Bronchial epithelial cell (primary cell): Measurements from ENCODE around the gene GYPC. TPM values are rescaled to one million over a fixed set of nuclear protein-coding genes. Genes with fewer than 3 reads are reported as not detected.

Experiments used
- DNase-seq: peaks from one replicate; pipeline ENCODE4 v3.0.0-alpha.2; 2010; ENCODE audit warnings: low read depth
- FAIRE-seq: peaks from 2 replicates; lab custom pipeline; 2011; peaks lifted over from hg19 to GRCh38; lab: Jason Lieb, UNC
- H3K27me3 ChIP-seq: 2 replicates; pipeline ENCODE4 v1.5.1; 2011; ENCODE audit warnings: low read length; ENCODE audit not compliant: control insufficient read depth, insufficient read depth
- H3K36me3 ChIP-seq: 2 replicates; pipeline ENCODE4 v1.5.1; 2011; ENCODE audit warnings: low read length; ENCODE audit not compliant: control insufficient read depth, insufficient read depth
- H3K4me3 ChIP-seq: 2 replicates; pipeline ENCODE4 v1.5.1; 2011; ENCODE audit warnings: mild to moderate bottlenecking, low read depth, low read length, control low read depth
- CTCF ChIP-seq: IDR thresholded peaks from 2 replicates; pipeline ENCODE4 v1.5.1; 2011; ENCODE audit warnings: mild to moderate bottlenecking, moderate library complexity, low read length, control low read depth, inconsistent platforms; ENCODE audit not compliant: insufficient read depth, severe bottlenecking
- total RNA-seq: library from RNA; depleted of rRNA; stranded (reverse); fragments of >200 nt; gene quantifications from 2 replicates; pipeline ENCODE4 v1.2.1, GENCODE V29; 2014

GYPC gene, protein sequence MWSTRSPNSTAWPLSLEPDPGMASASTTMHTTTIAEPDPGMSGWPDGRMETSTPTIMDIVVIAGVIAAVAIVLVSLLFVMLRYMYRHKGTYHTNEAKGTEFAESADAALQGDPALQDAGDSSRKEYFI
- 0.51 and 0.53 TPM in 2 replicates for total RNA-seq

DNA sequence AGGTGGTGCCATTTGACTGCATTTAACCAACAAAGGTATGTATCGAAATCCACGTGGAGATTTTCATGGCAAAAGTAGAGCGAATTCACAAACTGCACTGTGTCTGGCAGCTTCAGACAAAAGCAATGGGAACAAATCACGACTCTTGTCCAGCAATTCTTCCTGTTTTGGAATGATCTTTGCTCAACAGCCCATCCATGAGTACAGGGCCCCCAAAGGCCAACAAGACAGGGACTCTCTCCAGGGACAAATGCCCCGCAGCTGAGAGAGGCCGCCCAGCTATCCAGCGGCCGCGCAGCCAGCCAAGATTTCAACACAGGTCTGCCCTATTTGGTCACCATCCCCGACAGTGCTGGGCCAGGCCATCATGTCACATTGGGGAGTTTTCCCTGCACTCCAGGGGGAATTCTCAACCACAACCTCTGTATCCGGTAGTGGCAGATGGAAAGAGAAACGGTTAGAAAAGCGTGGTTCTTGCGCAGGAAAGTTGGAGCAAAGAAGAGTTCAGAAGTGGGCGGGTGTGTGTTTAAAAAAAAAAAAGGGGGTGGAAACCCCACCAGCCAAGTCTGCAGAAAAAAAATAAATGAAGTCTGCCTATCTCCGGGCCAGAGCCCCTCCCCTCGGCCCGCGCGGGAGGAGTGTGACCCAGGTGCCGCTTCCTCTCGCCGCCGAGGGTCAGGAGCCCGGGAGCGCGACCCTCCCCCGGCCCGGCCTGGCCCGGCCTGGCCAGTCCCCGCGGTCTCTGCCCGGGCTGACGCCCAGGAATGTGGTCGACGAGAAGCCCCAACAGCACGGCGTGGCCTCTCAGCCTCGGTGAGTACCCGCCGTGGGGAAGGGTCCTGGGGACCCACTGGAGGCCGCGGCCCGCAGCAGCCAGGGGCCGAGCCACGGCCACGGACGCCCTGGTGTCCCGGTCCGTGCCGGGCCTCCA is at the start of gene GYPC:
GYPC (plus strand) TSS at position 659 of the 931 bp plus-strand sequence; CDS start at position 765, 106 bp downstream.
- FAIRE-seq (no peak), DNase-seq (no peak)
- Histone ChIP-seq H3K4me3 (no peak within 1 kb of the TSS), H3K27me3 (no peaks in the 10 kb centered on the region), H3K36me3 (no peaks in the 10 kb centered on the region)
- no peak for TF ChIP-seq CTCF

- no peak for DNase-seq
- TF ChIP-seq CTCF, result no peak
- Histone ChIP-seq H3K27me3 (no peaks in the 10 kb centered on the region), H3K36me3 (no peaks in the 10 kb centered on the region), H3K4me3 (no peak overlapping the region)
- FAIRE-seq, result no peak
Observed at GRCh38 chr2:126614524-126615227, 41.3 kb upstream of the GYPC start.

- no peak for FAIRE-seq
- no peaks in the 10 kb centered on the region for H3K36me3 ChIP-seq
- TF ChIP-seq CTCF, result no peak
Observed at GRCh38 chr2:126616606-126617069, 39.3 kb upstream of the GYPC start.

DNA sequence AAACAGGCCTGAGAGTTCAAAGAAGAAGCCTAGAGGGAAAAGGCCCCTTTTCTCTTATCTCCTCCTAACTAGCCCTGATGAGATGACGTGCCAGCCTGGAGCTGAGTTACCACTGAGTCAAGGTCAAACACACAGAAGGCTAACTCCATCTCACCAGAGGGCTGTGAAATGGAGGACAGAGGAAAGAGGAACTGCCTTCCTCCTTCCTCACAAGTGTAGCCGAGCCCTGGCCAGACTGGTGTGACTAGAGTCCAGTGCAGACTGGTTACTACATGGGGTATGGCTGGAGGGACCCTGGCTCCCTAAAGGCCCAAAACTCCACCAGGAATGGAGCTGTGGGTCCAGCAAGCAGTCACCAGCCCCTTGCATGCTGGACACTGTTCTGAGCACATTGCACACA is 35.7 kb upstream of the GYPC start:
- Histone ChIP-seq H3K4me3 (no peak overlapping the region), H3K36me3 (no peaks in the 10 kb centered on the region), H3K27me3 (no peaks in the 10 kb centered on the region)
- no peak for FAIRE-seq
- no peak for TF ChIP-seq CTCF
- no peak for DNase-seq

More at GRCh38 chr2:126616606-126617069, 39.3 kb upstream of the GYPC start:
- no peak for DNase-seq
- Histone ChIP-seq H3K4me3 (no peak overlapping the region), H3K27me3 (no peaks in the 10 kb centered on the region)

DNA sequence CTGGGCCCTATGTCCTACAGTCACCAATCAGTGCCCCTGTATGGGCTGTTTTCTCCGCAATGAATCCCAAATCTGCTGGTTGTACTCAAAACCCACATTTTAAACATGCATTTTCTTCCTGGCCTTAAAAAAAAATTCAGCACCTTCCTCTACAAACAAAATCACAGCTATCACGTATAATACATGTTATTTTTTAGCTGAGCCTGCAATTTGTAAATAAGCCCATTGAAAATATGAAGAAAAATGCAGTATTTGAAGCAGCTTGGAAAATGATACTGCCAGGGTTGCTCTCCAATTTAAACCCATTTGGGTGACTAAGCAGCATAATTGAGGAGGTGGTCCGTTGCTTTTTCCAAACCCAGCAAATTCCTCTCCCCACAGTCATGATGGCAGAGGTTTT is 33.0 kb upstream of the GYPC start:
- H3K4me3 ChIP-seq, result no peak overlapping the region
- DNase-seq (no peak), FAIRE-seq (no peak)
- no peaks in the 10 kb centered on the region for H3K36me3 ChIP-seq
- no peaks in the 10 kb centered on the region for H3K27me3 ChIP-seq
- TF ChIP-seq CTCF, result no peak
